ENCODE measurements around the gene SLC35F1.

SLC35F1 gene

GRCh38 chr6:118353564-118353963 lies 446.5 kb downstream of the SLC35F1 start:
- no peaks in the 10 kb centered on the region for H3K36me3 ChIP-seq (ENCODE audit: control insufficient read depth, insufficient read depth, low read length)
- H3K4me1 ChIP-seq (ENCODE audit: control insufficient read depth, insufficient read depth, low read length), result no peaks in the 10 kb centered on the region
- H3K27me3 ChIP-seq (ENCODE audit: control insufficient read depth, insufficient read depth, low read length, poor library complexity, severe bottlenecking), result no peaks in the 10 kb centered on the region
- 94 to 98% methylated on average over 2 of the region's 2 CpGs for WGBS, 2 experiments
- no peak overlapping the region for H3K4me3 ChIP-seq (ENCODE audit: insufficient read depth, low read depth, low read length)
- H3K27ac ChIP-seq (ENCODE audit: insufficient read depth, low read depth, low read length, poor library complexity, severe bottlenecking), result no peak overlapping the region
- no peaks in the 10 kb centered on the region for H3K9me3 ChIP-seq (ENCODE audit: control insufficient read depth, low read length)

- Histone ChIP-seq H3K4me1 (ENCODE audit: control insufficient read depth, insufficient read depth, low read length) (no peaks in the 10 kb centered on the region), H3K27me3 (ENCODE audit: control insufficient read depth, insufficient read depth, low read length, poor library complexity, severe bottlenecking) (no peaks in the 10 kb centered on the region), H3K36me3 (ENCODE audit: control insufficient read depth, insufficient read depth, low read length) (no peaks in the 10 kb centered on the region), H3K27ac (ENCODE audit: insufficient read depth, low read depth, low read length, poor library complexity, severe bottlenecking) (no peak overlapping the region), H3K4me3 (ENCODE audit: insufficient read depth, low read depth, low read length) (no peak overlapping the region), H3K9me3 (ENCODE audit: control insufficient read depth, low read length) (no peaks in the 10 kb centered on the region)
- 87 to 93% methylated on average over 2 of the region's 2 CpGs for WGBS, 2 experiments
Observed at GRCh38 chr6:118354641-118355040, 447.6 kb downstream of the SLC35F1 start.

GRCh38 chr6:118356054-118356453 lies 449.0 kb downstream of the SLC35F1 start:
- WGBS, 2 experiments, result 93 to 94% methylated on average over 1 of the region's 1 CpG

GRCh38 chr6:118356686-118357085 lies 449.6 kb downstream of the SLC35F1 start:
- no peaks in the 10 kb centered on the region for H3K4me1 ChIP-seq (ENCODE audit: control insufficient read depth, insufficient read depth, low read length)
- H3K9me3 ChIP-seq (ENCODE audit: control insufficient read depth, low read length), result no peaks in the 10 kb centered on the region
- H3K27me3 ChIP-seq (ENCODE audit: control insufficient read depth, insufficient read depth, low read length, poor library complexity, severe bottlenecking), result no peaks in the 10 kb centered on the region
- no peak overlapping the region for H3K27ac ChIP-seq (ENCODE audit: insufficient read depth, low read depth, low read length, poor library complexity, severe bottlenecking)
- no peaks in the 10 kb centered on the region for H3K36me3 ChIP-seq (ENCODE audit: control insufficient read depth, insufficient read depth, low read length)
- H3K4me3 ChIP-seq (ENCODE audit: insufficient read depth, low read depth, low read length), result no peak overlapping the region

More at GRCh38 chr6:118356054-118356453, 449.0 kb downstream of the SLC35F1 start:
- Histone ChIP-seq H3K4me3 (ENCODE audit: insufficient read depth, low read depth, low read length) (no peak overlapping the region), H3K27me3 (ENCODE audit: control insufficient read depth, insufficient read depth, low read length, poor library complexity, severe bottlenecking) (no peaks in the 10 kb centered on the region), H3K4me1 (ENCODE audit: control insufficient read depth, insufficient read depth, low read length) (no peaks in the 10 kb centered on the region), H3K27ac (ENCODE audit: insufficient read depth, low read depth, low read length, poor library complexity, severe bottlenecking) (no peak overlapping the region), H3K36me3 (ENCODE audit: control insufficient read depth, insufficient read depth, low read length) (no peaks in the 10 kb centered on the region), H3K9me3 (ENCODE audit: control insufficient read depth, low read length) (no peaks in the 10 kb centered on the region)
